ENCODE measurements around the gene FBXL19.

Gene FBXL19

DNA sequence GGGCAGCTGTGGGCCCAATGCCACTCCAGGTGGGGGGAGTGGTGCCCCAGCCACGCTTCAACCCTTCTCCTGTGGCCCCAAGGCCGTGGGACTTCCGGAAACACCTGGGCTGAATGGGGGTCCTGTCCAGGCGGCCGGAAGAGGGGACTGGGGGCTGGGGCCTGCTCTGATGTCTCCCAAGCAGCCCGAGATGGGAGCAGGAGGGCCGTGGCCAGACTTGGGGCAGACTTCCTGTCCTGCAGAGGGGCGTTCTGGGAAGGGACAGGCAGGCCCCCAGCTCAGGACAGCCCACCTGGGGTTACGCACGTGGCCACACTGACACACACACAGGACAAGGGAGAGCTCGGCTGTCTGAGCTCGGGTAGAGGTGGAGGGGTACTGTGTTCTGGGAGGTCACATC, 66.7 kb downstream of the FBXL19 start:
- no peak for TF ChIP-seq ZFX (IDR thresholded peaks at IDR 0.05)
- TF ChIP-seq, protein P1, sequence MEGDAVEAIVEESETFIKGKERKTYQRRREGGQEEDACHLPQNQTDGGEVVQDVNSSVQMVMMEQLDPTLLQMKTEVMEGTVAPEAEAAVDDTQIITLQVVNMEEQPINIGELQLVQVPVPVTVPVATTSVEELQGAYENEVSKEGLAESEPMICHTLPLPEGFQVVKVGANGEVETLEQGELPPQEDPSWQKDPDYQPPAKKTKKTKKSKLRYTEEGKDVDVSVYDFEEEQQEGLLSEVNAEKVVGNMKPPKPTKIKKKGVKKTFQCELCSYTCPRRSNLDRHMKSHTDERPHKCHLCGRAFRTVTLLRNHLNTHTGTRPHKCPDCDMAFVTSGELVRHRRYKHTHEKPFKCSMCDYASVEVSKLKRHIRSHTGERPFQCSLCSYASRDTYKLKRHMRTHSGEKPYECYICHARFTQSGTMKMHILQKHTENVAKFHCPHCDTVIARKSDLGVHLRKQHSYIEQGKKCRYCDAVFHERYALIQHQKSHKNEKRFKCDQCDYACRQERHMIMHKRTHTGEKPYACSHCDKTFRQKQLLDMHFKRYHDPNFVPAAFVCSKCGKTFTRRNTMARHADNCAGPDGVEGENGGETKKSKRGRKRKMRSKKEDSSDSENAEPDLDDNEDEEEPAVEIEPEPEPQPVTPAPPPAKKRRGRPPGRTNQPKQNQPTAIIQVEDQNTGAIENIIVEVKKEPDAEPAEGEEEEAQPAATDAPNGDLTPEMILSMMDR (conservative IDR thresholded peaks at IDR 0.05): no peak
- H3K27ac ChIP-seq: no peak overlapping the region

DNA sequence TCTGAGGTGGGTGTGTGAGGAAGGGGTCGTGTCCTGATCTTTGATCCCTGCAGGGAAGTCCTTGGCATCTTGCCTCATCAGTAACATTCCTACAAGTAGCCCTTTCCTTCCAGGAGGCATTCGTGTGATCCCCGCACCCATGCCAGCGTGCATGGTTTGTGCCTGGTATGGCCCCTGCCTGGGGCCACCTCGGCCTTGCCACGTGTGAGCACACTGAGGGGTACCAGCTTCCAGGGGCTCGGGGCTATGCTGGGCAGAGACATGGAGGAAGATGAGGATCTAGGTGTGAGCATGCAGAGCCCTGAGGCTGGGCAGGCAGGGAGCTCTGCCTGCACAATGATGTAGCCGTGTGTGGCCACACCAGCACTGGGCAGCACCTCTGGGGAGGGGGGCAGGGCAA, 67.7 kb downstream of the FBXL19 start:
- TF ChIP-seq, protein P1 (conservative IDR thresholded peaks at IDR 0.05): no peak
- no peak for TF ChIP-seq ZFX (IDR thresholded peaks at IDR 0.05)
- H3K27ac ChIP-seq: no peak overlapping the region

DNA sequence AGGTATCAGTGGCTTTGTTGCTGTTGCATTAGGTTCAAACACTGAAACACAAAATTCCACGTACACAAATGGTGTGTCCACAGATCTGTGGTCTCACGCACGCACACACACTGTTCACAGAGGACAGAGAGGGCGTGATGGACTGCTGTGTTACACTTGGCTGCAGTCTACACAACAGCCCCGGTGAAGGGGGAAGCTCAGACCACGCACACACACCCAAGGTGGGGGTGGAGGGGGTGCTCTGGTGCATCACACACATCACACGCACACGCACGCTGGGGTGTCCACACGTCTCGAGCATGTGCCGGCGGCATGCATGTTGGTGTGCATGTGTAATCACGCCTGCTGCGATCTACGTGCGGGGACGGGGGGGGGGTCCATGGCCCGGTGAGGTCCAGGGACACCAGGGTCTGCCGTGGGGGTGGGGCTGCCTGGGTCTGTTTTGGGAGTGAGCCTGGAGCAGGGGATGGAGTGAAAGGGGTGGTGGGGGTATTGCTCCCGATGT, 69.0 kb downstream of the FBXL19 start:
- H3K27ac ChIP-seq: no peak overlapping the region
- TF ChIP-seq, protein P1 (conservative IDR thresholded peaks at IDR 0.05): no peak
- TF ChIP-seq ZFX (IDR thresholded peaks at IDR 0.05): no peak

DNA sequence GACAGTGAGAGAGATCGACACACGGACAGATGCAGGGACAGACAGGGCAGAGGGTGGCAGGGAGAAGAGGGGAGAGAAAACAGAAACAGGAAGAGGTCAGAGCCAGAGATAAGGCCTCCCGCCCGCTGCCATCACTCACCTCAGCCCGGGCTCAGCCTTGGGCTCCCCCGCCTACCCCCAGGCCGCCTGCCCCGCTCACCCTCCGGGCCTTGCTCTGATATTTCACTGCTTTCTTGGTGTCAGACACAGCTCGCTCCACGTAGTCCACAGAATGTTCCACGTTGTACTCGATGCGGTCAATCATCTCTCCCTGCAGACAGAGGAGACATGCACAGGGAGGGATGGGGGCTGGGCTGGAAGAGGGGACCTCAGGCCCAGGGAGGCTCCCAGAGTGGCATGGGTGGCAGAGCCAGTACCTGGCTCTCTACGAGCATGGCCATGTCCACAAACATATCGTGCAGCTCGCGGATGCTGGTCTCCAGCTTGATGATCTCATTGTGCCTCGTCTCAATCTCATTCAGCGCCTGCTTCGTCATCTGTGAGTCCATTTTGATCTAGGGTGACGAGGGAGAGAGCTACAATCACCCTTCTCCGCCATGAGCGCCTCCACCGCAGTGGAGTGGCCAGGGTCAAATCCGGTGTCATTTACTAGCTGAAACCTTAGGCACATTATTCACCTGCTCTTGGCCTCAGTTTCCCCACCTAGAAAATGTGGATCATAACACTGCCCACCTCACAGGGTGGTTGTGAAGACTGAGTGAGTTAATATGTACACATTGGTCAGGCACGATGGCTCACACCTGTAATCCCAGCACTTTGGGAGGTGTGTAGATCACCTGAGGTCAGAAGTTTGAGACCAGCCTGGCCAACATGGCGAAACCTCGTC, 69.8 kb downstream of the FBXL19 start:
- no peak overlapping the region for H3K27ac ChIP-seq

DNA sequence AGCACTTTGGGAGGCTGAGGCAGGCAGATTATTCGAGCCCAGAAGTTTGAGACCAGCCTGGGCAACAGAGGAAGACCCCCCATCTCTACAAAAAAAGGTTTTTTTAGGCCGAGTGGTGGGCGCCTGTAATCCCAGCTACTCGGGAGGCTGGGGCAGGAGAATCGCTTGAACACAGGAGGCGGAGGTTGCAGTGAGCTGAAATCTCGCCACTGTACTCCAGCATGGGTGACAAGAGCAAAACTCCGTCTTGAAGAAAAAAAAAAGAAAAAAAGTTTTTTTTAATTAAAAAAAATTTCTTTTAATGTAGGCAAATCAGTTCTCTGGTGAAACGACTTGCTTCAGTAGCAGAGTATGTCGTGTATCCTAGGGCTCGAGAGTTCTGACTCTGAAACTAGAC, 72.6 kb downstream of the FBXL19 start:
- no peak overlapping the region for H3K27ac ChIP-seq
- no peak for TF ChIP-seq ZFX (IDR thresholded peaks at IDR 0.05)
- TF ChIP-seq, protein P1 (conservative IDR thresholded peaks at IDR 0.05): no peak

More for the DNA sequence above, 69.8 kb downstream of the FBXL19 start:
- TF ChIP-seq, protein P1 (conservative IDR thresholded peaks at IDR 0.05): no peak
- no peak for TF ChIP-seq ZFX (IDR thresholded peaks at IDR 0.05)

DNA sequence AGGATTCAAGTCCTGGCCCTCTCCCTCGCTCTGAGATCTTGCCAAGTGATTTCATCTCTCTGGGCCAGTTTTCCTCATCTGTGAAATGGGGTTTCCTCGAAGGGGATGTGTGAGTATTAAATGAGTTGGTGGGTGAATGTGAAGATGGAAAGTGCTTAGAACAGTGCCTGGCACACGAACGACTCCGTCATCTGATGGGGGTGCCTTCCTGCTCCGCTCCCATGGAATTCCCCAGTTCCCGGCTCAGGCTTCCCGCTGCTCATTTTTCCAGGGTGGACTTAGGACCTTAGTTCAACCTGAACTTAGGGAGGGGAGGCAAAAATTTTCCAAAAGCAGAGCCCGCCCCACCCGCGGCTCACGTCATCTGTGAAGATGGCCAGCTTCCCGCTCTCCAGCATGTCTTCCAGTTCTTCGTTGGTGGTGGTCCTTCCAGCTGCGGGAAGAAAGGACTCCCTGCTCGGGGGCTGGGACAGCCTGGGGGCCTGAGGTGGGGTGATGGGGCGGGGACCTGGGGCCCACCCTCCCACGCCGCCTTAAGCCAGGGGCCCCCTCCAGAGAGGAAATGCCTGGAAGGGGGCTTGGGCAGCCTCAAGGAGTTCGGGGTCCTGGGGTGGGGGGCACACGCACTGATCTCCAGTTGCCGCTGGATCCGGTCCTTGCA, 73.1 kb downstream of the FBXL19 start:
- H3K27ac ChIP-seq: no peak overlapping the region; the same call in 1 of the 2 replicates
- TF ChIP-seq, protein P1 (conservative IDR thresholded peaks at IDR 0.05): no peak
